Uterus (tissue), 2 donors: Measurements from ENCODE around the gene SMOC2.

Experiments
- POLR2A ChIP-seq, 2 donors: fragments of 450-650 bp; IDR thresholded peaks; one replicate each; pipeline ENCODE4 v1.6.1; 2016; ENCODE audit warnings: antibody characterized with exemption in 2 of 2, mild to moderate bottlenecking in 1 of 2, moderate library complexity in 1 of 2
- TF ChIP-seq, protein P1 (sequence below), 4 experiments: fragments of 200-600 bp in 2 of 4; fragments of 450-650 bp in 2 of 4; sonication (generic) in 2 of 4; IDR thresholded peaks; one replicate each; pipeline ENCODE4 v1.5.1; 2016 to 2019; ENCODE audit warnings: antibody characterized with exemption in 4 of 4, mild to moderate bottlenecking in 2 of 4, moderate library complexity in 1 of 4

- TF ChIP-seq, protein P1, sequence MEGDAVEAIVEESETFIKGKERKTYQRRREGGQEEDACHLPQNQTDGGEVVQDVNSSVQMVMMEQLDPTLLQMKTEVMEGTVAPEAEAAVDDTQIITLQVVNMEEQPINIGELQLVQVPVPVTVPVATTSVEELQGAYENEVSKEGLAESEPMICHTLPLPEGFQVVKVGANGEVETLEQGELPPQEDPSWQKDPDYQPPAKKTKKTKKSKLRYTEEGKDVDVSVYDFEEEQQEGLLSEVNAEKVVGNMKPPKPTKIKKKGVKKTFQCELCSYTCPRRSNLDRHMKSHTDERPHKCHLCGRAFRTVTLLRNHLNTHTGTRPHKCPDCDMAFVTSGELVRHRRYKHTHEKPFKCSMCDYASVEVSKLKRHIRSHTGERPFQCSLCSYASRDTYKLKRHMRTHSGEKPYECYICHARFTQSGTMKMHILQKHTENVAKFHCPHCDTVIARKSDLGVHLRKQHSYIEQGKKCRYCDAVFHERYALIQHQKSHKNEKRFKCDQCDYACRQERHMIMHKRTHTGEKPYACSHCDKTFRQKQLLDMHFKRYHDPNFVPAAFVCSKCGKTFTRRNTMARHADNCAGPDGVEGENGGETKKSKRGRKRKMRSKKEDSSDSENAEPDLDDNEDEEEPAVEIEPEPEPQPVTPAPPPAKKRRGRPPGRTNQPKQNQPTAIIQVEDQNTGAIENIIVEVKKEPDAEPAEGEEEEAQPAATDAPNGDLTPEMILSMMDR (IDR thresholded peaks at IDR 0.05), result no peak
- no peak for TF ChIP-seq POLR2A (IDR thresholded peaks at IDR 0.05)
These were observed 38.4 kb downstream of the SMOC2 start for GRCh38 chr6:168479421-168479820.
